Lung (tissue), 12 donors: Measurements from ENCODE around the gene TMEM63A. TPM values are rescaled to one million over a fixed set of nuclear protein-coding genes. Genes with fewer than 3 reads are reported as not detected.

Experiments used
- ATAC-seq: fragments of 200-7000 bp; cut with Tn5 transposase; one replicate; pipeline ENCODE4 v1.9.1; 2020; ENCODE audit warnings: moderate number of reproducible peaks; ENCODE audit not compliant: insufficient read depth, low FRiP score
- DNase-seq, 3 donors: peaks; one replicate each; pipeline ENCODE4 v3.0.0-alpha.2; 2013 to 2017
- H3K27ac ChIP-seq, 2 donors: one replicate each; pipeline ENCODE4 v1.5.1; 2013; ENCODE audit warnings: mild to moderate bottlenecking in 2 of 2, moderate library complexity in 2 of 2, control low read depth in 1 of 2, inconsistent platforms in 1 of 2, low read depth in 1 of 2, low read length in 1 of 2
- H3K27me3 ChIP-seq, 3 donors: one replicate each; pipeline ENCODE4 v1.5.1; 2013; ENCODE audit warnings: low read length in 2 of 3; ENCODE audit not compliant: control insufficient read depth in 3 of 3, insufficient read depth in 3 of 3
- H3K36me3 ChIP-seq, 4 donors: one replicate each; pipeline ENCODE4 v1.5.1; 2013; ENCODE audit warnings: low read length in 4 of 4, mild to moderate bottlenecking in 1 of 4, moderate library complexity in 1 of 4; ENCODE audit not compliant: control insufficient read depth in 4 of 4, insufficient read depth in 4 of 4
- H3K4me1 ChIP-seq, 5 donors: one replicate each; pipeline ENCODE4 v1.5.1; 2013; ENCODE audit warnings: low read length in 5 of 5, mild to moderate bottlenecking in 2 of 5, moderate library complexity in 1 of 5; ENCODE audit not compliant: control insufficient read depth in 5 of 5, insufficient read depth in 5 of 5
- H3K4me3 ChIP-seq: one replicate; pipeline ENCODE4 v1.5.1; 2013; ENCODE audit warnings: mild to moderate bottlenecking, control low read depth, moderate library complexity
- H3K9ac ChIP-seq, 2 donors: one replicate each; pipeline ENCODE4 v1.5.1; 2013; ENCODE audit warnings: low read length in 2 of 2, control low read depth in 1 of 2; ENCODE audit not compliant: insufficient read depth in 1 of 2
- H3K9me3 ChIP-seq, 4 donors: one replicate each; pipeline ENCODE4 v1.5.1; 2013; ENCODE audit warnings: low read length in 3 of 4, mild to moderate bottlenecking in 1 of 4, moderate library complexity in 1 of 4; ENCODE audit not compliant: control insufficient read depth in 4 of 4, insufficient read depth in 3 of 4
- WGBS, 2 donors: extraction: QIAGEN DNeasy Blood & Tissue Kit; methylation state at CpG; one replicate each; pipeline ENCODE4 v1.1.7; 2013; 5-methylcytosine and 5-hydroxymethylcytosine counted together
- polyA plus RNA-seq, 2 donors: library from polyadenylated mRNA; stranded (reverse); fragments of 200-250 nt; gene quantifications; one replicate each; pipeline ENCODE4 v1.2.1, GENCODE V29; 2013
- total RNA-seq, 2 donors: library from RNA; depleted of rRNA in 1 of 2; stranded (reverse); fragments of >200 nt in 1 of 2; gene quantifications; one replicate each; pipeline ENCODE4 v1.2.1, GENCODE V29; 2014 to 2021
- TF ChIP-seq, protein P1 (sequence below): IDR thresholded peaks from 2 replicates; pipeline ENCODE4 v1.5.1; 2012; ENCODE audit warnings: mild to moderate bottlenecking; ENCODE audit errors: control extremely low read depth, extremely low read depth
- donor health status: control.
- donor health status: control.
- donor health status: Bipolar disorder and iron deficiency.
- donor health status: healthy.
- donor health status: DM: yes; HTN: yes; CAD: no.

TMEM63A gene
- total and polyA plus RNA-seq, 4 donors: 26.1 to 108 (median 73.1) TPM

DNA sequence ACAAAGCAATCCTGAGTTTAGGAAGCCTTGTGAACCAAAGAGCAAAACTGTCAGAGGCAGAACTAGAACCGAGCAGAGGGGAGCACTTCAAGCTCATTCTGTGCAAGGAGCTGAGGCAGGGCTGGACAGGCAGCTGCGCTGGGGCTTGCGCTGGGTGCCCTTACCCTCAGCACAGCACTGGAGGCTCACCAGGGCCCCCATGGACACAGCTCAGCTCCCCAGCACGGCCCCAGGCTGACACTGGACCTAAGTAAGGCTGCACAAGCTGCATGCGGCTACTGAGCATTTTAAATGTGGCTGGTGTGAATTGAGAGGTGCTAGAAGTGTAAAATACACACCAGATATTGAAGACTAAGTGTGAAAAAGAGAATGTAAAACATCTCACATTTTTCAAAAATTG, 22.1 kb downstream of the TMEM63A start:
- Histone ChIP-seq H3K36me3 (peaks cover 11 to 49% (median 45%) of the 10 kb centered on the region in 4 donors), H3K9ac (no peak overlapping the region), H3K27ac (no peak overlapping the region), H3K4me3 (no peak overlapping the region), H3K9me3 (no peaks in the 10 kb centered on the region), H3K4me1 (peaks cover 0 to 20% (median 5%) of the 10 kb centered on the region in 5 donors), H3K27me3 (no peaks in the 10 kb centered on the region)
- no peak for ATAC-seq
- 82 to 98% methylated on average over 5 of the region's 5 CpGs for WGBS, 2 donors
- no peak for DNase-seq
- TF ChIP-seq, protein P1, sequence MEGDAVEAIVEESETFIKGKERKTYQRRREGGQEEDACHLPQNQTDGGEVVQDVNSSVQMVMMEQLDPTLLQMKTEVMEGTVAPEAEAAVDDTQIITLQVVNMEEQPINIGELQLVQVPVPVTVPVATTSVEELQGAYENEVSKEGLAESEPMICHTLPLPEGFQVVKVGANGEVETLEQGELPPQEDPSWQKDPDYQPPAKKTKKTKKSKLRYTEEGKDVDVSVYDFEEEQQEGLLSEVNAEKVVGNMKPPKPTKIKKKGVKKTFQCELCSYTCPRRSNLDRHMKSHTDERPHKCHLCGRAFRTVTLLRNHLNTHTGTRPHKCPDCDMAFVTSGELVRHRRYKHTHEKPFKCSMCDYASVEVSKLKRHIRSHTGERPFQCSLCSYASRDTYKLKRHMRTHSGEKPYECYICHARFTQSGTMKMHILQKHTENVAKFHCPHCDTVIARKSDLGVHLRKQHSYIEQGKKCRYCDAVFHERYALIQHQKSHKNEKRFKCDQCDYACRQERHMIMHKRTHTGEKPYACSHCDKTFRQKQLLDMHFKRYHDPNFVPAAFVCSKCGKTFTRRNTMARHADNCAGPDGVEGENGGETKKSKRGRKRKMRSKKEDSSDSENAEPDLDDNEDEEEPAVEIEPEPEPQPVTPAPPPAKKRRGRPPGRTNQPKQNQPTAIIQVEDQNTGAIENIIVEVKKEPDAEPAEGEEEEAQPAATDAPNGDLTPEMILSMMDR: no peak

DNA sequence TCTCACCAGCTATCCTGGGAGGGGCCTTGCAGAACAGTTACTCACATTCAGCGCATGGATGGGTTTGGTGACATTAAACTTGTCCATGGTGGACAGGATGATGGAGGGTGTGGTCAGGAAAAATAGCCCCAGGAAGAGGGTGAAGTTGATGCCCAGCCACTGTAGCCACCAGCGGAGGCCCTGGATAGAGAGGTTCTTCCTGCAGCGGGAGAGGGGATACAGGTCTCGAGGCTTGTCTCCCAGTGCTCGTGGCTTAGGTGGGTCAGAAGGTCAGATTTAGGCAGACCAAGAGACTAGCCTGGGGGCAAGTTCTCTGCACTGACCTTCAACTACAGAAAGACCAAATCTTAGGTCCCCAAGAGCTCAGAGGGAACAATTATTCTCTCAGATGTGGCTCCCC, 23.0 kb downstream of the TMEM63A start:
- ATAC-seq (no peak), DNase-seq (no peak)
- Histone ChIP-seq H3K27me3 (no peaks in the 10 kb centered on the region), H3K4me1 (peaks cover 0 to 20% (median 5%) of the 10 kb centered on the region in 5 donors), H3K9ac (no peak overlapping the region), H3K4me3 (no peak overlapping the region), H3K36me3 (peaks cover 10 to 51% (median 49%) of the 10 kb centered on the region in 4 donors), H3K27ac (no peak overlapping the region), H3K9me3 (no peaks in the 10 kb centered on the region)
- TF ChIP-seq, protein P1: no peak
- 70 to 92% methylated on average over 5 of the region's 5 CpGs for WGBS, 2 donors

DNA sequence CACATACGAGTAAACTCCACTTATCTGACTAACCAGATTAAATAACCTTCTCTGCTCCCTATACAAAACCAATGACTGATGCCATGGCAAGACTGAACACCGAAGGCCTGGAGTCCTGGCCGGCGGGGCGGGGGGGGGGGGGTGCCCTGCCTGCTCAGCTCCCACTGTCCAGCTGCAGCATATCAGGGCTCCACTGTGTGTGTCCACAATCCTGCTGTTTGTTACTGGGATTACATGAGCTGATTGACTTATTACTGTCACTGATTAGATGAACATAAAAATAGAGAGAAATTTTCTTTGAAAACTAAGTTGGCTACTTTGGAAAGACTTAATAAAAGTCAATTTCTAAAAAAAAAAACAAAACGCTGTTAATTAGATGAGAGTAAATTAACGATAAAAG, 24.9 kb downstream of the TMEM63A start:
- WGBS, 2 donors: 53 to 71% methylated on average over 7 of the region's 7 CpGs
- no peak overlapping the region for H3K27ac ChIP-seq
- no peak overlapping the region for H3K4me3 ChIP-seq
- H3K27me3 ChIP-seq: no peaks in the 10 kb centered on the region
- TF ChIP-seq, protein P1: no peak
- DNase-seq: peak; percentile 63 to 80 (median 75)
- H3K9ac ChIP-seq: no peak overlapping the region
- no peak for ATAC-seq
- H3K36me3 ChIP-seq: peaks cover 8 to 50% (median 44%) of the 10 kb centered on the region in 4 donors
- peaks cover 0 to 35% (median 5%) of the 10 kb centered on the region in 5 donors for H3K4me1 ChIP-seq
- H3K9me3 ChIP-seq: no peaks in the 10 kb centered on the region
